Activated T-helper 1 cell treated with anti-CD3 and anti-CD28 coated beads, Interleukin-12 subunit alpha, Interleukin-12 subunit beta, Interleukin-2, Interleukin-4 antibody, amounts not matched to agents 30 ng/mL and 10 ng/mL and 1 ng/mL, durations not matched to agents 14 hours and 24 hours and 36 hours (primary cell): ENCODE measurements around the gene REXO1. TPM values are rescaled to one million over a fixed set of nuclear protein-coding genes. Genes with fewer than 3 reads are reported as not detected.

Experiments
- DNase-seq: peaks from one replicate; pipeline ENCODE4 v3.0.0; 2021; ENCODE audit warnings: low spot score
- H3K27ac Mint-ChIP-seq: one replicate; pipeline ENCODE4 v1.8.0; 2021; ENCODE audit warnings: mild to moderate bottlenecking, mixed read lengths
- H3K27me3 Mint-ChIP-seq: one replicate; pipeline ENCODE4 v1.8.0; 2022; ENCODE audit warnings: mild to moderate bottlenecking, moderate library complexity, mixed read lengths; ENCODE audit not compliant: insufficient read depth
- H3K36me3 Mint-ChIP-seq: one replicate; pipeline ENCODE4 v1.8.0; 2021; ENCODE audit warnings: low read depth, mixed read lengths
- H3K4me1 Mint-ChIP-seq: one replicate; pipeline ENCODE4 v1.8.0; 2021; ENCODE audit warnings: low read depth, mixed read lengths
- H3K4me3 Mint-ChIP-seq: one replicate; pipeline ENCODE4 v1.8.0; 2021; ENCODE audit warnings: mild to moderate bottlenecking, moderate library complexity, mixed read lengths
- H3K9me3 Mint-ChIP-seq: one replicate; pipeline ENCODE4 v1.8.0; 2021; ENCODE audit warnings: mixed read lengths
- intact Hi-C: fragments of 100-400 bp; cut with micrococcal nuclease; formaldehyde crosslinking; loops from one replicate; pipeline ENCODE4 v1.15.1; 2024
- total RNA-seq: library from RNA; stranded (reverse); gene quantifications from 2 replicates; pipeline ENCODE4 v1.2.3, GENCODE V29; 2022

REXO1 gene
- total RNA-seq, 1 donor from 2014 or later: 64.5 TPM

GRCh38 chr19:1823539-1824251, 24.6 kb downstream of the REXO1 start:
- intact Hi-C loops: no loop called here
- no peak for DNase-seq
- Mint-ChIP-seq H3K4me3 (no peak overlapping the region), H3K27ac (no peak overlapping the region), H3K4me1 (no peaks in the 10 kb centered on the region), H3K36me3 (peaks cover 9% of the 10 kb centered on the region), H3K27me3 (no peaks in the 10 kb centered on the region), H3K9me3 (no peaks in the 10 kb centered on the region)

GRCh38 chr19:1823020-1823419, 25.3 kb downstream of the REXO1 start:
- H3K27ac Mint-ChIP-seq: no peak overlapping the region
- intact Hi-C loops: no loop called here
- DNase-seq: no peak
- H3K4me3 Mint-ChIP-seq: no peak overlapping the region
- H3K27me3 Mint-ChIP-seq: no peaks in the 10 kb centered on the region
- H3K9me3 Mint-ChIP-seq: no peaks in the 10 kb centered on the region
- H3K4me1 Mint-ChIP-seq: no peaks in the 10 kb centered on the region
- peaks cover 11% of the 10 kb centered on the region for H3K36me3 Mint-ChIP-seq

- H3K4me3 Mint-ChIP-seq: no peak overlapping the region
- intact Hi-C loops: no loop called here
- H3K9me3 Mint-ChIP-seq: no peaks in the 10 kb centered on the region
- DNase-seq: no peak
- H3K4me1 Mint-ChIP-seq: no peaks in the 10 kb centered on the region
- no peak overlapping the region for H3K27ac Mint-ChIP-seq
- H3K27me3 Mint-ChIP-seq: no peaks in the 10 kb centered on the region
- peaks cover 12% of the 10 kb centered on the region for H3K36me3 Mint-ChIP-seq
Observed at GRCh38 chr19:1822210-1822609, 26.1 kb downstream of the REXO1 start.

- H3K9me3 Mint-ChIP-seq: no peaks in the 10 kb centered on the region
- no peak for DNase-seq
- no peak overlapping the region for H3K4me3 Mint-ChIP-seq
- no peaks in the 10 kb centered on the region for H3K27me3 Mint-ChIP-seq
- no peaks in the 10 kb centered on the region for H3K4me1 Mint-ChIP-seq
- peaks cover 11% of the 10 kb centered on the region for H3K36me3 Mint-ChIP-seq
- H3K27ac Mint-ChIP-seq: no peak overlapping the region
- intact Hi-C loops: no loop called here
Observed at GRCh38 chr19:1819341-1820255, 28.7 kb downstream of the REXO1 start.

GRCh38 chr19:1818549-1819195, 29.6 kb downstream of the REXO1 start:
- no peak overlapping the region for H3K27ac Mint-ChIP-seq
- H3K36me3 Mint-ChIP-seq: peaks cover 11% of the 10 kb centered on the region
- no peak overlapping the region for H3K4me3 Mint-ChIP-seq
- H3K9me3 Mint-ChIP-seq: no peaks in the 10 kb centered on the region
- intact Hi-C loops: no loop called here
- no peaks in the 10 kb centered on the region for H3K27me3 Mint-ChIP-seq
- no peak for DNase-seq
- no peaks in the 10 kb centered on the region for H3K4me1 Mint-ChIP-seq

GRCh38 chr19:1817553-1818179, 30.6 kb downstream of the REXO1 start:
- Mint-ChIP-seq H3K36me3 (peaks cover 11% of the 10 kb centered on the region), H3K27me3 (no peaks in the 10 kb centered on the region), H3K4me1 (peaks cover 6% of the 10 kb centered on the region), H3K4me3 (no peak overlapping the region), H3K9me3 (no peaks in the 10 kb centered on the region), H3K27ac (no peak overlapping the region)
- no peak for DNase-seq
- intact Hi-C loops: no loop called here

GRCh38 chr19:1816530-1817298, 31.6 kb downstream of the REXO1 start:
- intact Hi-C loops: no loop called here
- no peak overlapping the region for H3K4me3 Mint-ChIP-seq
- H3K27me3 Mint-ChIP-seq: no peaks in the 10 kb centered on the region
- peaks cover 10% of the 10 kb centered on the region for H3K4me1 Mint-ChIP-seq
- no peak for DNase-seq
- peaks cover 11% of the 10 kb centered on the region for H3K36me3 Mint-ChIP-seq
- H3K27ac Mint-ChIP-seq: no peak overlapping the region
- no peaks in the 10 kb centered on the region for H3K9me3 Mint-ChIP-seq

- H3K36me3 Mint-ChIP-seq: peaks cover 10% of the 10 kb centered on the region
- peaks cover 18% of the 10 kb centered on the region for H3K4me1 Mint-ChIP-seq
- no peak for DNase-seq
- H3K9me3 Mint-ChIP-seq: no peaks in the 10 kb centered on the region
- H3K27me3 Mint-ChIP-seq: no peaks in the 10 kb centered on the region
- H3K27ac Mint-ChIP-seq: no peak overlapping the region
- intact Hi-C loops: no loop called here
- no peak overlapping the region for H3K4me3 Mint-ChIP-seq
Observed at GRCh38 chr19:1815605-1816529, 32.4 kb downstream of the REXO1 start.

- no peak overlapping the region for H3K4me3 Mint-ChIP-seq
- DNase-seq: no peak
- no peak overlapping the region for H3K27ac Mint-ChIP-seq
- intact Hi-C loops: no loop called here
- no peaks in the 10 kb centered on the region for H3K9me3 Mint-ChIP-seq
- H3K4me1 Mint-ChIP-seq: peaks cover 18% of the 10 kb centered on the region
- H3K36me3 Mint-ChIP-seq: peaks cover 6% of the 10 kb centered on the region
- no peaks in the 10 kb centered on the region for H3K27me3 Mint-ChIP-seq
Observed at GRCh38 chr19:1814833-1815604, 33.3 kb downstream of the REXO1 start.

GRCh38 chr19:1814391-1814790, 33.9 kb downstream of the REXO1 start:
- Mint-ChIP-seq H3K9me3 (no peaks in the 10 kb centered on the region), H3K4me1 (peaks cover 18% of the 10 kb centered on the region), H3K4me3 (no peak overlapping the region), H3K27me3 (no peaks in the 10 kb centered on the region), H3K36me3 (peaks cover 6% of the 10 kb centered on the region), H3K27ac (no peak overlapping the region)
- DNase-seq: no peak
- intact Hi-C loops: no loop called here
